ENCODE data around the gene OSBPL10. TPM values are rescaled to one million over a fixed set of nuclear protein-coding genes. Genes with fewer than 3 reads are reported as not detected.

Gene OSBPL10
- total and polyA plus RNA-seq, 2 of the 4 experiments (the other 2 are of a cell fraction) = 9.5 to 10.1 TPM

GRCh38 chr3:31917303-31918005 is 63.6 kb downstream of the OSBPL10 start (continued):
- no peak for TF ChIP-seq CEBPB (IDR thresholded peaks at IDR 0.05; ENCODE audit: low read depth, low read length)

GRCh38 chr3:31911643-31912042 is 69.4 kb downstream of the OSBPL10 start:
- Histone ChIP-seq H4K5ac (ENCODE audit: low read depth, low read length) (no peak overlapping the region), H3K4me3 (ENCODE audit: insufficient read depth, low read depth, low read length) (no peak overlapping the region), H3K27me3 (ENCODE audit: control insufficient read depth, insufficient read depth, low read length) (no peaks in the 10 kb centered on the region), H4K20me1 (ENCODE audit: insufficient read depth, low read length) (no peaks in the 10 kb centered on the region), H2BK5ac (ENCODE audit: low read depth, low read length, poor library complexity, severe bottlenecking) (no peak overlapping the region), H3K14ac (replicated peaks; ENCODE audit: low read depth, low read length) (no peak overlapping the region), H3K4me1 (ENCODE audit: control insufficient read depth, insufficient read depth, low read length) (no peaks in the 10 kb centered on the region), H2BK15ac (ENCODE audit: low read depth, low read length) (no peak overlapping the region), H3K56ac (ENCODE audit: extremely low read depth, insufficient read depth, low read length) (no peak overlapping the region), H3K9me1 (ENCODE audit: insufficient read depth, low read length) (no peaks in the 10 kb centered on the region), H3K18ac (ENCODE audit: low read depth, low read length) (no peak overlapping the region), H4K8ac (ENCODE audit: low read depth in 2 of 2, low read length in 2 of 2) (no peak overlapping the region), H3K9me3 (ENCODE audit: control insufficient read depth, insufficient read depth, low read length) (no peaks in the 10 kb centered on the region), H2AFZ (replicated peaks; ENCODE audit: low read length, poor library complexity) (no peak overlapping the region), H2AK5ac (ENCODE audit: low read depth, low read length) (no peak overlapping the region), H2BK120ac (ENCODE audit: low read depth, low read length) (no peak overlapping the region), H2BK20ac (ENCODE audit: low read depth, low read length) (no peak overlapping the region), H3K4me2 (ENCODE audit: low read depth, low read length) (no peak overlapping the region), H3K4ac (ENCODE audit: low read depth, low read length) (no peak overlapping the region), H3K79me1 (ENCODE audit: low read depth in 1 of 2, low read length in 2 of 2) (no peaks in the 10 kb centered on the region), H3K27ac (ENCODE audit: insufficient read depth, low read length) (no peak overlapping the region), H3K23ac (ENCODE audit: low read depth, low read length) (no peak overlapping the region), H2AK9ac (replicated peaks; ENCODE audit: low read depth, low read length, poor library complexity) (no peak overlapping the region), H3K36me3 (ENCODE audit: control insufficient read depth, insufficient read depth, low read length) (no peaks in the 10 kb centered on the region; the same call in 1 of the 2 replicates), H3K9ac (ENCODE audit: low read depth, low read length) (no peak overlapping the region), H4K91ac (ENCODE audit: insufficient read depth, low read depth, low read length) (no peak overlapping the region)
- in situ Hi-C loops (cut with MboI; ENCODE audit: low sequenced_read_pairs) (no loop called here), intact Hi-C loops (cut with micrococcal nuclease) (loop anchor here (5.0 kb wide), 1 partner anchor 999 kb away; no protein-coding TSS in a partner anchor), dilution Hi-C loops (cut with HindIII; ENCODE audit: low sequenced_read_pairs, unreplicated experiment) (no loop called here)
- POLR2A ChIA-PET (ENCODE audit: unreplicated experiment) = no interaction called here
- CTCF ChIA-PET = no interaction called here
- DNase-seq (peak; percentile 22), ATAC-seq (ENCODE audit: low read depth) (no peak)
- no TSS peak for BruUV-seq (replicated peaks)
- no CpG with 5 or more reads among the region's 3 CpGs for WGBS, 2 experiments (ENCODE audit: extremely low coverage in 2 of 2, insufficient read length in 1 of 2)
- TF ChIP-seq POLR2A (IDR thresholded peaks at IDR 0.05; ENCODE audit: low read depth, low read length) (no peak), NFE2L2 (IDR thresholded peaks at IDR 0.05; ENCODE audit: low read depth, low read length) (no peak), MAFK (IDR thresholded peaks at IDR 0.05; ENCODE audit: low read depth, low read length) (no peak), SMC3 (IDR thresholded peaks at IDR 0.05; ENCODE audit: low read depth, low read length) (no peak), RAD21 (IDR thresholded peaks at IDR 0.05; ENCODE audit: low read length) (no peak), CEBPB (IDR thresholded peaks at IDR 0.05; ENCODE audit: low read depth, low read length) (no peak), CHD1 (IDR thresholded peaks at IDR 0.05; ENCODE audit: low read depth, low read length) (no peak)
